ENCODE data around the gene TUG1. TPM values are rescaled to one million over a fixed set of nuclear protein-coding genes. Genes with fewer than 3 reads are reported as not detected.

TUG1 gene
- total and polyA plus RNA-seq, 10 of the 15 experiments (the other 5 are each of a cell fraction or from before 2014, with no cell fraction given) = 19.3 to 116 (median 54.9) TPM

DNA sequence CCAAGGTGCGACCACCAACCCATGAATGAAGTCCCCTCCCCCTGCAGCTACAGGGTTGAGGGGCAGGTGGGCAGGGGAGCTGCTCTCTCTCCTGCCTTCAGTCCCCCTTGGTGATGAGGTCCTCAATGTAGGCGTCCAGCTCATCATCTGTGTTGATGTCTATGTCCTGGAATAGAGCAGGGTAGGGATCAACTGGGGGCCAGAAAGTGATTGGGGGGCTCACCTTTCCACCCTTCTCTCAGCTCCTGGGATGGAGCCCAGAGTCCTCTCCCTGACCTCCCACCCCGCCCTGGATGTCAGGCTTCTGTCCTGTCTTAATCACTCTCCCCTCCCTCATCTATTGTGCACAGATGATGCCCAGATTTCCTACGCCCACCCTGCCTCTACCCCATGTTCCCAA is 42.4 kb upstream of the TUG1 start:
- Histone ChIP-seq H3K27me3 (replicated peaks in 1 of 2; ENCODE audit: control insufficient read depth in 2 of 2, insufficient read depth in 2 of 2, low read length in 1 of 2) (no peaks in the 10 kb centered on the region), H3K4me2 (ENCODE audit: control insufficient read depth, insufficient read depth) (no peak overlapping the region), H3K9ac (ENCODE audit: control insufficient read depth, insufficient read depth, low read length) (no peak overlapping the region), H3K4me1 (ENCODE audit: control insufficient read depth, insufficient read depth, low read length) (peaks cover 3% of the 10 kb centered on the region; the same call in 1 of the 2 replicates), H3K27ac (ENCODE audit: control insufficient read depth, insufficient read depth) (no peak overlapping the region), H3K79me2 (ENCODE audit: control insufficient read depth, insufficient read depth, low read length) (peaks cover 3% of the 10 kb centered on the region; the same call in 1 of the 2 replicates), H3K4me3 (no peak overlapping the region), H2AFZ (ENCODE audit: control insufficient read depth, low read depth, low read length) (no peak overlapping the region), H4K20me1 (ENCODE audit: control insufficient read depth, insufficient read depth) (no peaks in the 10 kb centered on the region), H3K9me3 (replicated peaks; ENCODE audit: control insufficient read depth, insufficient read depth, low read length) (no peaks in the 10 kb centered on the region), H3K36me3 (ENCODE audit: control insufficient read depth in 2 of 2, insufficient read depth in 2 of 2, low read length in 1 of 2) (peaks cover 0 to 11% of the 10 kb centered on the region in 2 experiments; a peak in 2 of 4 replicates)
- no TSS peak for BruUV-seq (replicated peaks)
- FAIRE-seq = no peak
- in situ Hi-C loops (cut with MboI) (no loop called here), intact Hi-C loops (cut with micrococcal nuclease; ENCODE audit: unreplicated experiment) (no loop called here)
- no peak for ATAC-seq
- SMC1A ChIA-PET (ENCODE audit: uncharacterized antibody, unreplicated experiment) = no interaction called here
- TF ChIP-seq RAD51 (IDR thresholded peaks at IDR 0.05) (no peak), ZNF274 (IDR thresholded peaks at IDR 0.05; ENCODE audit: insufficient read depth, insufficient read length) (no peak), KLF5 (IDR thresholded peaks at IDR 0.05; ENCODE audit: partially characterized antibody) (no peak), DPF2 (IDR thresholded peaks at IDR 0.05) (no peak), RBBP5 (conservative IDR thresholded peaks at IDR 0.05) (no peak), HDAC2 (IDR thresholded peaks at IDR 0.05) (no peak), ZBED1 (IDR thresholded peaks at IDR 0.05; ENCODE audit: borderline replicate concordance) (no peak), ZNF592 (IDR thresholded peaks at IDR 0.05) (no peak), JUND (IDR thresholded peaks at IDR 0.05; ENCODE audit: low read depth, low read length) (no peak), ZNF384 (IDR thresholded peaks at IDR 0.05; ENCODE audit: borderline replicate concordance, low read depth, low read length) (no peak), LARP7 (IDR thresholded peaks at IDR 0.05) (no peak), SP1 (IDR thresholded peaks at IDR 0.05; ENCODE audit: low read depth, low read length) (no peak), KDM1A (IDR thresholded peaks at IDR 0.05; ENCODE audit: borderline replicate concordance) (no peak)
- 90% methylated on average over 3 of the region's 4 CpGs for WGBS (ENCODE audit: insufficient coverage, insufficient replicate concordance, low lambda C conversion rate, missing lambda C conversion rate)
- CTCF ChIA-PET = no interaction called here
- DNase-seq (ENCODE audit: low read depth, low spot score) = no peak
- RAD21 ChIA-PET (ENCODE audit: unreplicated experiment) = no interaction called here
- POLR2A ChIA-PET = no interaction called here
